Left hindlimb (tissue), 1 donor: ENCODE results near the gene SKI.

Experiments used
- DNase-seq: peaks from one replicate; pipeline ENCODE4 v3.0.0-alpha.2; 2018

Gene SKI

GRCh38 chr1:2210786-2211185 is 17.3 kb upstream of the SKI start:
- DNase-seq = peak; percentile 45

GRCh38 chr1:2212274-2212531 is 15.9 kb upstream of the SKI start:
- DNase-seq = no peak

- DNase-seq = peak; percentile 96
These were observed 15.3 kb upstream of the SKI start for GRCh38 chr1:2212532-2213491.

GRCh38 chr1:2213576-2214505 is 14.3 kb upstream of the SKI start:
- peak; percentile 91 for DNase-seq

- DNase-seq = peak; percentile 73
These were observed 13.4 kb upstream of the SKI start for GRCh38 chr1:2214541-2215241.

- no peak for DNase-seq
These were observed 12.8 kb upstream of the SKI start for GRCh38 chr1:2215329-2215728.

GRCh38 chr1:2215909-2216766 is 12.0 kb upstream of the SKI start:
- peak; percentile 40 for DNase-seq

- no peak for DNase-seq
These were observed 11.4 kb upstream of the SKI start for GRCh38 chr1:2216767-2217058.

- no peak for DNase-seq
These were observed 6.8 kb upstream of the SKI start for GRCh38 chr1:2221271-2221670.

GRCh38 chr1:2224170-2224584 is 3.9 kb upstream of the SKI start:
- DNase-seq = no peak

GRCh38 chr1:2224631-2225428 is 3.3 kb upstream of the SKI start:
- peak; percentile 23 for DNase-seq

GRCh38 chr1:2226525-2227345 is 1.4 kb upstream of the SKI start:
- peak; percentile 51 for DNase-seq

GRCh38 chr1:2227346-2228156 is 568 bp upstream of the SKI start:
- peak; percentile 99 for DNase-seq

GRCh38 chr1:2228694-2229036 is 546 bp downstream of the SKI start:
- peak; percentile 45 for DNase-seq

GRCh38 chr1:2229037-2229864 is 1.1 kb downstream of the SKI start:
- peak; percentile 76 for DNase-seq

- peak; percentile 66 for DNase-seq
These were observed 2.0 kb downstream of the SKI start for GRCh38 chr1:2229911-2230731.

GRCh38 chr1:2230781-2231531 is 2.8 kb downstream of the SKI start:
- DNase-seq = peak; percentile 62
